GM10847 (cell line): ENCODE results near the gene WNT6.

Experiments used
- POLR2A ChIP-seq: IDR thresholded peaks from 2 replicates; pipeline ENCODE4 v1.6.1; 2011; ENCODE audit not compliant: insufficient read length; ENCODE audit errors: extremely low read depth

WNT6 gene

GRCh38 chr2:218849721-218850120 is 9.9 kb upstream of the WNT6 start:
- no peak for TF ChIP-seq POLR2A

DNA sequence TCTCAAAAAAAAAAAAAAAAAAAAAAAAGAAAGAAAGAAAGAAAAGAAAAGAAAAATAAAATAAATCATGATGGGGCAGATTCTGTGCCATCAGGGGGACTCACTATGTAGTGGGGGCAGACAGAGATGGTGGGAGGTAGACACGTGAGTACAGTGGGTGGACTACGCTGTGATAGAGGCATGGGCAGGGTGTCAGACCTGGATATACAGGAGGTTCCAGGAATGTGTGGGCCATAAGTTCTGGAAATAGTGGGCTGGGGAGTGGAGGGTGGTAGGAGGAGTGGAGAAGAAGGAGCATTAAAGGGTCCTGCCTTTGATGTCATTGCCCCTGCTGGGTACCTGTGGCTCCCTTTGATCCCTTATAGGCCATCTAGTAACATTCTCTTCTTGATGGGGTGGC is 8.8 kb upstream of the WNT6 start:
- TF ChIP-seq POLR2A = no peak

DNA sequence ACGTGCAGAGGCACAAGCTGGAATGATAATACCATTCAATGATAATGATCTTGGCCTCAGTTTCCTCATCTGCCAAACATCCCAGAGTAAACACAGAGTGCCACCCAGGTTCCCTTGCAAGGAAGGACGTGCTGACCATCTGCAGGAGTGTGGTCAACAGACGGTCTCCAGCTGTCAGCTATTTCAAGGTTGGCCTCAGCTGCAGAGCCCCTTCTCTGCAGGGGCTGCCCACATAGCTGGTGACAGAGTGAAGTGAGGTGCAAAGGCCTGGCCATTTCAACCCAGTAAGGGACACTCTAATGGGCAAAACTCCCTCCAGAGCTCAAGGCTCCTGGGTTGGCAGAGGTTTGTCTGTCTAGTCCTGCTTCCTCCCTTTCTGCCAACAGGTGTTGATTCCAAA is 8.3 kb upstream of the WNT6 start:
- no peak for TF ChIP-seq POLR2A

DNA sequence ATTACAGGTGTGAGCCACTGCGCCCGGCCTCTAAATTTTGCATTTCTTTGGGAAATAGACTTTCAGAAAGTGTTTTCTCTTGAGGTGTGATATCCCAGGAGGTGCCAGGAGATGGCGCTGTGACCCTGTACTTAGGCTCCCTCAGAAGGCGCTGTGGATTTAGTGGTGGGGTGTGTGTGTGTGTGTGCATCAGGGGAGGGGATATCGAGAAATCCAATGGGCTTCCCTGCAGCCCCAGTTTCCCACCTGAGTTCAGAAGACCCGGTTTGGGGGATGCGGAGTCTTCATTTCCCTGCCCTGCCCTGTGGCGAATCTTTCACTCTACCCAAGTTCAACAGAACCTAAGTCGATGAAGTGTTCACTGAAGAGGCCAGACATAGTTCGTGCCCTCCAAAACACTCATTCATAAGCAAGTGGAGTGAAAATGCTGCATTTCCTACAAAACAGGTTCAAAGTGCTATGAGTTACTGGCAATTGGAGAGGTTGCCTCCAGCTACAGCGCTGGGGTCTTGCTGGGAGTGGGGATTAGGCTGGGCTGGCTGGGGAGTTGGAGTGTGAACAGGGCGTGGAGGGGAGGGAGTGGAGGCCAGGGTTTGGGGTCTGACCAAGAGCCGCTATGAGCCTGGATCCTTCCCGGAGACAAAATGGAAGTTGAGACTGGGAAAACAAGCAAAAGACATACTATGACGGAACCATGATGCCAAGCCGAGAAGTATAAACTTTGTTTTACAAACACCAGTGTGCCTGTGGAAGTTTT is 6.5 kb upstream of the WNT6 start:
- no peak for TF ChIP-seq POLR2A

DNA sequence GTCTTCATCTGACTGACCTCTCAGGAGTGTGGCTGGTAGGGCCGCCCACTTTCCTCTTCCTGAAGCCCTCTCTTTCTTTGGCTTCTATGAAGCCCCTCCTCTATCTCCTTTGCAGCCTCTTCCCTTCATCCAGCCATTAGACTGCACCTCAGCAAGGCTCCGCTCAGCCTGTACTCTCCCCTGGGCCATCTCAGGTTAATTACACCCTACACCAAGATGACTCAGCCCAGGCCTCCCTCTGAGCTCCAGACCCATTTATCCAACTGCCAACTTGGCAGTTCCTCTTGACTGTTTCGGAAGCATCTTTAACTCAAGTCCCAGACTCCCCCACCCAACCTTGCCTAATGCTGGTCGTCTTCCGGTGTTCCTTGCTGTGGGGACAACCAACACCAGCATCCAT is 5.8 kb upstream of the WNT6 start:
- TF ChIP-seq POLR2A = no peak

DNA sequence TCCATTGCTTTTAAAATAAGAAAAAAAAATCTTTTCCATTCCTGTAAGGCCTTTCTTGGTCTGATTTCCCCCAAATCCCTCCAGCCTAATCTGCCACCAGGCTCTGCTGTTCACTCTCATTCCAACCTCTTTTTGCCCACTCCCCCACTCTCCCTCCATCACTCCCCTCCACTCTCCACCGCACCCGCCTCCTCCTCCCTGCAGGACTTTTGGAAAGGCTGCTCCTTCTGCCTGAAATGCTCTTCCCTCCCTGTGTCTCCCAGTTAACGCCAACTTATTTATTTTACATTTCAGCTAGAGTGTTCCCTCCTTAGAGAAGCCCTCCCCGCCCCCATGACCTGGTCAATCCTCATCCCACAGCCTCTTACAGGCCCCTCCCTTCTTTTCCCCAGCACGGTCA is 4.7 kb upstream of the WNT6 start:
- TF ChIP-seq POLR2A = no peak

GRCh38 chr2:218855305-218856166 is 4.1 kb upstream of the WNT6 start:
- no peak for TF ChIP-seq POLR2A

- no peak for TF ChIP-seq POLR2A
These were observed 3.3 kb upstream of the WNT6 start for GRCh38 chr2:218856167-218856895.

GRCh38 chr2:218856896-218857243 is 2.7 kb upstream of the WNT6 start:
- TF ChIP-seq POLR2A = no peak

GRCh38 chr2:218857371-218858137 is 2.1 kb upstream of the WNT6 start:
- TF ChIP-seq POLR2A = no peak

- no peak for TF ChIP-seq POLR2A
These were observed 1.5 kb upstream of the WNT6 start for GRCh38 chr2:218858138-218858445.

- no peak for TF ChIP-seq POLR2A
These were observed 692 bp upstream of the WNT6 start for GRCh38 chr2:218858671-218859555.

GRCh38 chr2:218859988-218860831 is 605 bp downstream of the WNT6 start:
- no peak for TF ChIP-seq POLR2A
